Subcutaneous preadipocyte (primary cell): ENCODE data around the gene HCN4. TPM values are rescaled to one million over a fixed set of nuclear protein-coding genes. Genes with fewer than 3 reads are reported as not detected.

ENCODE experiments used
- total RNA-seq: library from RNA; depleted of rRNA; stranded (reverse); fragments of >200 nt; gene quantifications from 2 replicates; pipeline ENCODE4 v1.2.3, GENCODE V29; 2012

HCN4 gene
- not detected in 2 replicates for total RNA-seq

GRCh38 chr15:73368301-73369136 is at the start of gene HCN4:
Gene HCN4 (minus strand): TSS chr15:73368958. CDS start chr15:73368270, 688 bp downstream.

Other genes starting within 250 kb of the HCN4 start
- gene REC114, start 74.2 kb upstream of the HCN4 start, total RNA-seq, result not detected in 2 replicates